Measurements from ENCODE around the gene CTIF. TPM values are rescaled to one million over a fixed set of nuclear protein-coding genes. Genes with fewer than 3 reads are reported as not detected.

CTIF gene
- polyA plus RNA-seq, 1 donor from 2014 or later: 50.2 TPM

- Histone ChIP-seq H3K27me3 (ENCODE audit: insufficient read depth, low read depth, low read length) (no peaks in the 10 kb centered on the region), H2AFZ (ENCODE audit: low read depth, low read length) (no peak overlapping the region), H3K27ac (ENCODE audit: low read length) (no peak overlapping the region), H3K9me3 (ENCODE audit: low read length) (no peaks in the 10 kb centered on the region), H3K4me2 (ENCODE audit: low read length) (no peak overlapping the region), H3K4me3 (ENCODE audit: low read length) (no peak overlapping the region), H3K36me3 (ENCODE audit: insufficient read depth, low read length) (no peaks in the 10 kb centered on the region), H3K9me2 (ENCODE audit: insufficient read depth, low read length) (no peaks in the 10 kb centered on the region), H4K20me1 (ENCODE audit: insufficient read depth) (no peaks in the 10 kb centered on the region), H3K9ac (ENCODE audit: low read length) (no peak overlapping the region), H3F3A (ENCODE audit: insufficient read depth, low read length, poor library complexity, severe bottlenecking) (no peaks in the 10 kb centered on the region), H3K79me2 (replicated peaks; ENCODE audit: insufficient read depth, low read length) (no peaks in the 10 kb centered on the region)
- TF ChIP-seq MXI1 (conservative IDR thresholded peaks at IDR 0.05; ENCODE audit: poor library complexity, severe bottlenecking) (no peak), CTCF (IDR thresholded peaks at IDR 0.05; ENCODE audit: poor library complexity, severe bottlenecking) (no peak), REST (IDR thresholded peaks at IDR 0.05; ENCODE audit: borderline replicate concordance) (no peak), POLR2AphosphoS5 (IDR thresholded peaks at IDR 0.05) (no peak), TAF1 (IDR thresholded peaks at IDR 0.05; ENCODE audit: low read depth) (no peak), EP300 (conservative IDR thresholded peaks at IDR 0.05; ENCODE audit: poor library complexity, severe bottlenecking) (no peak), EZH2 (IDR thresholded peaks at IDR 0.05; ENCODE audit: borderline replicate concordance, insufficient read depth, low read length, poor library complexity, severe bottlenecking) (no peak), SMC3 (conservative IDR thresholded peaks at IDR 0.05; ENCODE audit: poor library complexity) (no peak), RAD21 (conservative IDR thresholded peaks at IDR 0.05) (no peak)
Observed at GRCh38 chr18:48740851-48741485, 202.1 kb downstream of the CTIF start.

GRCh38 chr18:48741866-48742265 is 203.0 kb downstream of the CTIF start:
- no peaks in the 10 kb centered on the region for H4K20me1 ChIP-seq (ENCODE audit: insufficient read depth)
- H3K4me2 ChIP-seq (ENCODE audit: low read length): no peak overlapping the region
- no peaks in the 10 kb centered on the region for H3K9me3 ChIP-seq (ENCODE audit: low read length)
- H3K36me3 ChIP-seq (ENCODE audit: insufficient read depth, low read length): no peaks in the 10 kb centered on the region
- no peaks in the 10 kb centered on the region for H3K79me2 ChIP-seq (replicated peaks; ENCODE audit: insufficient read depth, low read length)
- no peaks in the 10 kb centered on the region for H3K9me2 ChIP-seq (ENCODE audit: insufficient read depth, low read length)
- no peak overlapping the region for H3K9ac ChIP-seq (ENCODE audit: low read length)
- H3K4me3 ChIP-seq (ENCODE audit: low read length): no peak overlapping the region
- H3K27ac ChIP-seq (ENCODE audit: low read length): no peak overlapping the region
- H2AFZ ChIP-seq (ENCODE audit: low read depth, low read length): no peak overlapping the region
- H3K27me3 ChIP-seq (ENCODE audit: insufficient read depth, low read depth, low read length): no peaks in the 10 kb centered on the region
- H3F3A ChIP-seq (ENCODE audit: insufficient read depth, low read length, poor library complexity, severe bottlenecking): no peaks in the 10 kb centered on the region
- TF ChIP-seq SMC3 (conservative IDR thresholded peaks at IDR 0.05; ENCODE audit: poor library complexity) (no peak), EZH2 (IDR thresholded peaks at IDR 0.05; ENCODE audit: borderline replicate concordance, insufficient read depth, low read length, poor library complexity, severe bottlenecking) (no peak)

All from neural cell (in vitro differentiated cells).